Upper lobe of left lung (tissue), 4 donors: ENCODE data around the gene UBASH3B.

Experiments used
- CTCF ChIP-seq, 6 experiments: fragments of 450-650 bp in 4 of 6; fragments of 200-600 bp in 2 of 6; sonication (generic) in 2 of 6; IDR thresholded peaks; one replicate each; pipeline ENCODE4 v1.5.1; 2016 to 2019; ENCODE audit warnings: antibody characterized with exemption in 6 of 6
- POLR2A ChIP-seq, 4 donors: fragments of 450-650 bp; IDR thresholded peaks; one replicate each; pipeline ENCODE4 v1.5.1; 2016 to 2017; ENCODE audit warnings: antibody characterized with exemption in 4 of 4, mild to moderate bottlenecking in 2 of 4
- POLR2AphosphoS5 ChIP-seq, 2 donors: sonication (generic); formaldehyde crosslinking; IDR thresholded peaks; one replicate each; pipeline ENCODE4 v1.5.1; 2017; ENCODE audit warnings: antibody characterized with exemption in 2 of 2

- TF ChIP-seq CTCF (IDR thresholded peaks at IDR 0.05): no peak
- TF ChIP-seq POLR2AphosphoS5 (IDR thresholded peaks at IDR 0.05): no peak
- TF ChIP-seq POLR2A (IDR thresholded peaks at IDR 0.05): no peak
These were observed 109.0 kb downstream of the UBASH3B start for GRCh38 chr11:122764371-122765090.
